ENCODE results near the gene NT5C2.

The NT5C2 gene

GRCh38 chr10:103193107-103193819, at the start of gene NT5C2:
Gene NT5C2, minus strand, starts transcription at chr10:103193272. Its CDS starts 18,314 bp downstream, at chr10:103174958.
- no peak for TF ChIP-seq CTCF (IDR thresholded peaks at IDR 0.05; ENCODE audit: low read depth, low read length)
- DNase-seq (ENCODE audit: low read depth in 2 of 2) = peak; percentile 71 to 81
- H3K4me3 ChIP-seq (replicated peaks in 1 of 2; ENCODE audit: low read depth in 2 of 2, low read length in 2 of 2) = peak within 1 kb of the TSS; percentile 78

GRCh38 chr10:103241262-103242011, 48.4 kb upstream of the NT5C2 start:
- no peak for TF ChIP-seq CTCF (IDR thresholded peaks at IDR 0.05; ENCODE audit: low read depth, low read length)
- no peak overlapping the region for H3K4me3 ChIP-seq (replicated peaks in 1 of 2; ENCODE audit: low read depth in 2 of 2, low read length in 2 of 2)
- peak; percentile 46 to 47 for DNase-seq (ENCODE audit: low read depth in 2 of 2)

GRCh38 chr10:103238506-103239252, 45.6 kb upstream of the NT5C2 start:
- DNase-seq (ENCODE audit: low read depth in 2 of 2) = peak; percentile 66 to 86
- H3K4me3 ChIP-seq (replicated peaks in 1 of 2; ENCODE audit: low read depth in 2 of 2, low read length in 2 of 2) = no peak overlapping the region

GRCh38 chr10:103235775-103236174, 42.7 kb upstream of the NT5C2 start:
- no peak for TF ChIP-seq CTCF (IDR thresholded peaks at IDR 0.05; ENCODE audit: low read depth, low read length)
- no peak for DNase-seq (ENCODE audit: low read depth in 2 of 2)

More at GRCh38 chr10:103238506-103239252, 45.6 kb upstream of the NT5C2 start:
- TF ChIP-seq CTCF (IDR thresholded peaks at IDR 0.05; ENCODE audit: low read depth, low read length) = peak; percentile 49

GRCh38 chr10:103232772-103233488, 39.9 kb upstream of the NT5C2 start:
- TF ChIP-seq CTCF (IDR thresholded peaks at IDR 0.05; ENCODE audit: low read depth, low read length) = no peak
- peak; percentile 74 to 75 for DNase-seq (ENCODE audit: low read depth in 2 of 2)

More at GRCh38 chr10:103235775-103236174, 42.7 kb upstream of the NT5C2 start:
- no peak overlapping the region for H3K4me3 ChIP-seq (replicated peaks in 1 of 2; ENCODE audit: low read depth in 2 of 2, low read length in 2 of 2)

GRCh38 chr10:103232131-103232673, 39.1 kb upstream of the NT5C2 start:
- TF ChIP-seq CTCF (IDR thresholded peaks at IDR 0.05; ENCODE audit: low read depth, low read length) = no peak
- DNase-seq (ENCODE audit: low read depth in 2 of 2) = no peak

More at GRCh38 chr10:103232772-103233488, 39.9 kb upstream of the NT5C2 start:
- no peak overlapping the region for H3K4me3 ChIP-seq (replicated peaks in 1 of 2; ENCODE audit: low read depth in 2 of 2, low read length in 2 of 2)

More at GRCh38 chr10:103232131-103232673, 39.1 kb upstream of the NT5C2 start:
- H3K4me3 ChIP-seq (replicated peaks in 1 of 2; ENCODE audit: low read depth in 2 of 2, low read length in 2 of 2) = no peak overlapping the region
